Vagina (tissue), 2 donors: ENCODE results near the gene UBE2E2. TPM values are rescaled to one million over a fixed set of nuclear protein-coding genes. Genes with fewer than 3 reads are reported as not detected.

Experiments used
- DNase-seq, 2 donors: peaks; one replicate each; pipeline ENCODE4 v3.0.0-alpha.2; 2017; ENCODE audit errors: extremely low spot score in 2 of 2
- H3K27ac ChIP-seq: fragments of 200-600 bp; sonication (generic); one replicate; pipeline ENCODE4 v1.5.1; 2019
- H3K27me3 ChIP-seq: fragments of 200-600 bp; sonication (generic); one replicate; pipeline ENCODE4 v1.5.1; 2019
- H3K36me3 ChIP-seq, 2 donors: fragments of 200-600 bp; sonication (generic); one replicate each; pipeline ENCODE4 v1.5.1; 2017 to 2019
- H3K4me1 ChIP-seq: fragments of 200-600 bp; sonication (generic); one replicate; pipeline ENCODE4 v1.5.1; 2019
- H3K4me3 ChIP-seq, 2 donors: fragments of 200-600 bp; sonication (generic); 1 replicate in 1 of 2; 2 replicates in 1 of 2; pipeline ENCODE4 v1.5.1; 2016 to 2019
- H3K9me3 ChIP-seq: fragments of 200-600 bp; sonication (generic); one replicate; pipeline ENCODE4 v1.5.1; 2019
- POLR2A ChIP-seq, 2 donors: fragments of 450-650 bp; IDR thresholded peaks; one replicate each; pipeline ENCODE4 v1.6.1; 2017; ENCODE audit warnings: antibody characterized with exemption in 2 of 2, mild to moderate bottlenecking in 2 of 2, moderate library complexity in 2 of 2
- POLR2AphosphoS5 ChIP-seq, 2 donors: sonication (generic); formaldehyde crosslinking; IDR thresholded peaks; one replicate each; pipeline ENCODE4 v1.9.0; 2017; ENCODE audit warnings: antibody characterized with exemption in 2 of 2, mild to moderate bottlenecking in 2 of 2, low read depth in 1 of 2; ENCODE audit not compliant: insufficient read depth in 1 of 2
- intact Hi-C: fragments of 100-400 bp; cut with DNase I; formaldehyde crosslinking; loops from one replicate; pipeline ENCODE4 v1.15.1; 2023
- total RNA-seq: library from RNA; depleted of rRNA; stranded (reverse); fragments of >200 nt; gene quantifications from one replicate; pipeline ENCODE4 v1.2.3, GENCODE V29; 2016
- TF ChIP-seq, protein P1 (sequence below), 3 experiments: fragments of 450-650 bp in 2 of 3; fragments of 200-600 bp in 1 of 3; sonication (generic) in 1 of 3; IDR thresholded peaks; one replicate each; pipeline ENCODE4 v1.5.1; 2017 to 2019; ENCODE audit warnings: antibody characterized with exemption in 3 of 3, mild to moderate bottlenecking in 2 of 3, moderate library complexity in 2 of 3

Gene UBE2E2
- total RNA-seq, 1 donor from 2014 or later = 31.2 TPM

DNA sequence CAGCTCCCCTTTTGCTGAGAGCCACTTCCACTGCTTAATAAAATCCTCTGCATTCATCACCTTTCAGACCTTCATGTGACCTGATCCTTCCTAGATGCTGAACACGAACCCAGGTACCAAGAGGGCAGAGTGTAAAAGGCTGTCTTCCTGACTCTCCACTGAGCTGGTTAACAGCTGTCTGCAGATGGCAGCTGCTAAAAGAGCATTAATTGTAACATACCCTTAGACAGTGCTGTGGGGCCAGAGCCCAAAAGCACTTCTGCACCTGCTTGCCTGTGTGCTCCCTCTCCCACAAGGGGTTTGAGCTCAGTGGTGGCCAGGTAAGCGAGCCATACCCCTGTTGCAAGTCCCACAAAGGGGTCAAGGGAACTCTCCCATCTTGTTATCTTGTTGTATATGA lies 187.3 kb downstream of the UBE2E2 start:
- DNase-seq = no peak
- TF ChIP-seq POLR2AphosphoS5 (IDR thresholded peaks at IDR 0.05; ENCODE audit: insufficient read depth in 1 of 2, low read depth in 1 of 2) = no peak
- TF ChIP-seq POLR2A (IDR thresholded peaks at IDR 0.05) = no peak
- no peaks in the 10 kb centered on the region for H3K9me3 ChIP-seq
- H3K4me3 ChIP-seq = no peak overlapping the region
- H3K4me1 ChIP-seq = no peaks in the 10 kb centered on the region
- intact Hi-C loops = no loop called here
- no peaks in the 10 kb centered on the region for H3K27me3 ChIP-seq
- no peaks in the 10 kb centered on the region for H3K36me3 ChIP-seq
- no peak overlapping the region for H3K27ac ChIP-seq

GRCh38 chr3:23390989-23391553 lies 187.9 kb downstream of the UBE2E2 start:
- H3K36me3 ChIP-seq = no peaks in the 10 kb centered on the region
- H3K27ac ChIP-seq = no peak overlapping the region
- DNase-seq = no peak
- no peak overlapping the region for H3K4me3 ChIP-seq
- H3K9me3 ChIP-seq = no peaks in the 10 kb centered on the region
- H3K27me3 ChIP-seq = no peaks in the 10 kb centered on the region
- intact Hi-C loops = no loop called here
- H3K4me1 ChIP-seq = no peaks in the 10 kb centered on the region
- TF ChIP-seq POLR2A (IDR thresholded peaks at IDR 0.05) (no peak), POLR2AphosphoS5 (IDR thresholded peaks at IDR 0.05; ENCODE audit: insufficient read depth in 1 of 2, low read depth in 1 of 2) (no peak)
- TF ChIP-seq, protein P1, sequence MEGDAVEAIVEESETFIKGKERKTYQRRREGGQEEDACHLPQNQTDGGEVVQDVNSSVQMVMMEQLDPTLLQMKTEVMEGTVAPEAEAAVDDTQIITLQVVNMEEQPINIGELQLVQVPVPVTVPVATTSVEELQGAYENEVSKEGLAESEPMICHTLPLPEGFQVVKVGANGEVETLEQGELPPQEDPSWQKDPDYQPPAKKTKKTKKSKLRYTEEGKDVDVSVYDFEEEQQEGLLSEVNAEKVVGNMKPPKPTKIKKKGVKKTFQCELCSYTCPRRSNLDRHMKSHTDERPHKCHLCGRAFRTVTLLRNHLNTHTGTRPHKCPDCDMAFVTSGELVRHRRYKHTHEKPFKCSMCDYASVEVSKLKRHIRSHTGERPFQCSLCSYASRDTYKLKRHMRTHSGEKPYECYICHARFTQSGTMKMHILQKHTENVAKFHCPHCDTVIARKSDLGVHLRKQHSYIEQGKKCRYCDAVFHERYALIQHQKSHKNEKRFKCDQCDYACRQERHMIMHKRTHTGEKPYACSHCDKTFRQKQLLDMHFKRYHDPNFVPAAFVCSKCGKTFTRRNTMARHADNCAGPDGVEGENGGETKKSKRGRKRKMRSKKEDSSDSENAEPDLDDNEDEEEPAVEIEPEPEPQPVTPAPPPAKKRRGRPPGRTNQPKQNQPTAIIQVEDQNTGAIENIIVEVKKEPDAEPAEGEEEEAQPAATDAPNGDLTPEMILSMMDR (IDR thresholded peaks at IDR 0.05) = no peak

DNA sequence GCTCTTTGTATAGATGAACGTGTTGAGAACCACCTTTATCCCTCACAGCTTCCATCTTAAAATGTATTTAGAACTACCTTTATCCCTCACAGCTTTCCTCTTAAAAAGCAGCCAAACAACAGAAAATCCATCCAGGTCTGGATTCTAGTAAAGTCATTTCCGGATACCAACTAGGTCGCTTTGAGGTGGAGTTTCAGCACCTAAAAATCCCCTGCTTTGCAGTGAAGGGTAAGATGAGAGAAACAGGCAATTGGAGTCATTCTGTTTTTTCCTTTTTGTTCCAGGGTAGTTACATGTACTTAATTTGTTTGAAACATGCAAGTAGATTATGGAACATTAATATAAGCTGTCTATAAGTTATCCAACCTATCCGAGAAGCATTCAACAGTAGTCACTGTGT lies 192.0 kb downstream of the UBE2E2 start:
- Histone ChIP-seq H3K4me1 (no peaks in the 10 kb centered on the region), H3K27ac (no peak overlapping the region), H3K9me3 (no peaks in the 10 kb centered on the region), H3K36me3 (no peaks in the 10 kb centered on the region), H3K4me3 (no peak overlapping the region), H3K27me3 (no peaks in the 10 kb centered on the region)
- intact Hi-C loops = no loop called here
- no peak for DNase-seq
- TF ChIP-seq, protein P1 (IDR thresholded peaks at IDR 0.05) = no peak
- TF ChIP-seq POLR2AphosphoS5 (IDR thresholded peaks at IDR 0.05; ENCODE audit: insufficient read depth in 1 of 2, low read depth in 1 of 2) = no peak
- TF ChIP-seq POLR2A (IDR thresholded peaks at IDR 0.05) = no peak

DNA sequence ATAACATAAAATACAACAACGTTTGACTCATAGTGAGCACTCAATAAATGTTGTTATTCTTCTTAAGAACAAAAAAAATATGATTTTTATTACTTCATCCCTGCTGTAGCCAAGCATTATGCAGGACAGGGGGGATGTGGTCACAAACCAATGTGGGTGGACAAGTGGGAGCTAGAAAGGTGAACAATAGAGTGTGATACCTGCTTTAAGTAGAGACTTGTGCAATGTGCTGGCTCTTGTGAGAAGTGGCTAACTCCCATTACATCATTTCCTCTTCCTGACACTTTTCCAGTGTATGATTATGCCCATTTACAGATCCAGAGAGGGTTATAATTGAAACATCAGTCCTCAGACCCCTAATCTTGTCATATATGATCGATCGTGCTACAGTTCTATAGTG lies 193.6 kb downstream of the UBE2E2 start:
- no peaks in the 10 kb centered on the region for H3K27me3 ChIP-seq
- no peaks in the 10 kb centered on the region for H3K4me1 ChIP-seq
- H3K36me3 ChIP-seq = no peaks in the 10 kb centered on the region
- no peak overlapping the region for H3K27ac ChIP-seq
- H3K4me3 ChIP-seq = no peak overlapping the region
- intact Hi-C loops = no loop called here
- no peaks in the 10 kb centered on the region for H3K9me3 ChIP-seq
- DNase-seq = no peak
- TF ChIP-seq POLR2A (IDR thresholded peaks at IDR 0.05) = no peak
- TF ChIP-seq, protein P1 (IDR thresholded peaks at IDR 0.05) = no peak
- no peak for TF ChIP-seq POLR2AphosphoS5 (IDR thresholded peaks at IDR 0.05; ENCODE audit: insufficient read depth in 1 of 2, low read depth in 1 of 2)

DNA sequence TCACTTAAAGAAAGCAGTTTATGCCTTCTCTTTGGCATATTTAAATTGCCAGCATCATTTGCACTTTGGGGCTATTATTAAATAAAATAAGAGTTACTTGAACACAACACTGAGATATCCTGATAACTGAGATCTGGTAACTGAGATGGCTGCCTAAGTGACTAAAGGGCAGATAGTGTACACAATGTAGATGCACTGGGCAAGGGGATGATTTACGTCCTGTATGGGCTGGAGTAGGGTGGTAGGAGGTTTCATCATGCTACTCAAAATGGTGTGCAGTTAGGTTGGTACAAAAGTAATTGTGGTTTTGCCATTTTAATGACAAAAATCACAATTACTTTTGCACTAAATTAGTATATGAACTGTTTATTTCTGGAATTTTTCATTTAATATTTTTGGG lies 196.1 kb downstream of the UBE2E2 start:
- Histone ChIP-seq H3K27me3 (no peaks in the 10 kb centered on the region), H3K36me3 (no peaks in the 10 kb centered on the region), H3K9me3 (no peaks in the 10 kb centered on the region), H3K4me3 (no peak overlapping the region), H3K4me1 (no peaks in the 10 kb centered on the region), H3K27ac (no peak overlapping the region)
- intact Hi-C loops = no loop called here
- TF ChIP-seq POLR2A (IDR thresholded peaks at IDR 0.05) (no peak), POLR2AphosphoS5 (IDR thresholded peaks at IDR 0.05; ENCODE audit: insufficient read depth in 1 of 2, low read depth in 1 of 2) (no peak)
- TF ChIP-seq, protein P1 (IDR thresholded peaks at IDR 0.05) = no peak
- DNase-seq = no peak
